Activated CD8-positive, alpha-beta memory T cell treated with anti-CD3 and anti-CD28 coated beads for 4 hours (primary cell): ENCODE results near the gene HBEGF.

Experiments used
- DNase-seq, 2 donors: peaks; one replicate each; pipeline ENCODE4 v3.0.0-alpha.2; 2020; ENCODE audit warnings: low read depth in 2 of 2

The HBEGF gene

DNA sequence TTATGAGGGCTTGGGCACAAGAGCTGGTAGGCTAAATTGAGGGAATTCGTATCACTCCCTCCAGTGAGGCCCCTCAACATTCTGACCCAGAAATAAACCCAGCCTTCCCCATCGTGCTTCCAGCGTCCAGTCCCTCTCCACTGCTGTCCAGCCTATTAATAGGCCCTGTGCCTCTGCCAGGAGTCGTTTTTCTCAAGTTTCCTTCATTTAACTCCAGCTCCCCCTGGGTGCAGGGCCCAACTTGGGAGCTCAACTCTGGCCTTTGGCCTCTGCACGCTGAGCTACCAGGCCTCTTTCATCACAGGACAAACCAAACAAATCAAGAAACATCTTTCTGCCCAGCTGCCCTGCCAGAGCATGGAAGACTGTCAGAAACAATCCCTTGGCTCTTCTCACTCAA lies 10.0 kb downstream of the HBEGF start:
- no peak for DNase-seq

GRCh38 chr5:140331638-140332037 lies 14.8 kb downstream of the HBEGF start:
- DNase-seq, result no peak

- DNase-seq, result no peak
These were observed 16.5 kb downstream of the HBEGF start for GRCh38 chr5:140329739-140330481.

- no peak for DNase-seq
These were observed 18.2 kb downstream of the HBEGF start for GRCh38 chr5:140328036-140328764.

DNA sequence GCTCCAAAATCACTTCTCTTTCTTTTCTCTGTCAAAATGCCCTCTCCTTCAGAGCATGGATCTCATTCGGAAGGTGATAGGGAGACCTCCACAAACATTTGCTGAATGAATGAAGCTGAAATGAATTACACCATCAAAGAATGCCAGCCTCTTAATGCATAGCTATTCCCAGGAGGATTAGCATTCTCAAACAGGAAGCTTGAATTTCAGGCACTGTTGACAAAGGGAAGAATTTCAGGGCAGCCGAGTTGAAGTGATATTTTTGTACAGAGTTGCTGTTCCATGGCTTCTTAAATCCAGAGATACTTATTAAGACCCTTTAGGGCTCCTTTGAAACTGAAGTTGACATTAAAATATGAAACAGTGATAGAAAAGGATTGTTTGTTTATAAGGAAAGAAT lies 18.8 kb downstream of the HBEGF start:
- DNase-seq, result no peak

DNA sequence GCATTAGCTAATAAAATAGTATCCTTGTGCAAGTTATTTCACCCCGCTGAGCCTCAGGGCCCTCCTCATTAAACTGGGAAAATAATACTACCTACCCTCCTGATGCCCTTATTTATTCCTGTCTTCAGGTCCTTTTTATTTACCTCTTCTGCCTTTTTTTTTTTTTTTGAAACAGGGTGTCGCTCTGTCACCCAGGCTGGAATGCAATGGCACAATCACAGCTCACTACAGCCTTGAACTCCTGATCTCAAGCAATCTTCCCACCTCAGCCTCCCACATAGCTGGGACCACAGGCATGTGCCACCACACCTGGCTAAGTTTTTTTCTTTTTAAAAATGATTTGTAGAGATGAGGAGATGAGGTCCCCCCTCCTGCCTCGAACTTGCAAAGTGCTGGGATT lies 20.9 kb downstream of the HBEGF start:
- no peak for DNase-seq

GRCh38 chr5:140324617-140325241 lies 21.7 kb downstream of the HBEGF start:
- no peak for DNase-seq

GRCh38 chr5:140324041-140324600 lies 22.3 kb downstream of the HBEGF start:
- DNase-seq, result no peak

- DNase-seq, result no peak
These were observed 23.4 kb downstream of the HBEGF start for GRCh38 chr5:140322751-140323731.

DNA sequence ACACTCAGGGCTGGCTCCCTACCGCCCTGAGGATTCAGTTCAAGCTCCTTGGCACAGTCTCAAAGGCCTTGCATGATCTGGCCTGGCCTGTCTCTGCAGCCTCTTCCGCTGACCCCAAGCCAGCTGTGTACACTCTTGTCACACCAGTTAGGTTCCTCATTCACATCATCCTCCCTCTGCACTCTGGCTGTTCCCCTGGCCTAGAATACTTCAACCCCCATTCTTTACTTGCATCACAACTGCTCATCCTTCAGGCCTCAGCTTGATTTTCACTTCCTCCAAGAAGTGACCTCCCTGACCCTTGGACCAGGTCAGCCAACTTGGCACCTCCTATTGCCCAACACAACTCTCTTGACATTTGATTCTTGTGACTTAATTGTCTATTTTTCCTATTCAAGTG lies 24.6 kb downstream of the HBEGF start:
- DNase-seq, result no peak

DNA sequence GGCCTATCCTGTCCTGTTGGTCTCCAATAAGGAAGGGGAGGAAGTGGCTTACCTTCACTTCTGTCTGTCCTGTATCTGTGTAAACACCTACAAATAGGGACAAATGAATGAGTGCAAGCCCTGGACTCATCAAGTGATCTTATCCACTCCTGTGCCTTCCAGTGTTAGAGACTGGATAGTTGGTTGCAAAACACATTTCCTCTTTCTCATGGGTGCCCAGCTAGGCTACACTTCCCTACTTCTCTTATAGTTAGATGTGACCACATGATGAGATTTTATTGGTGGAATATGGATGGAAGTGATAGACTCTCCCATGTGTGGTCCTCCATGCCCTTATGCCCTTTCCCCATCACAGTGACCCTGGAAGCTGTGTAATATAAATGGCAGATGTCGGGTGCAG lies 26.6 kb downstream of the HBEGF start:
- DNase-seq, result no peak

DNA sequence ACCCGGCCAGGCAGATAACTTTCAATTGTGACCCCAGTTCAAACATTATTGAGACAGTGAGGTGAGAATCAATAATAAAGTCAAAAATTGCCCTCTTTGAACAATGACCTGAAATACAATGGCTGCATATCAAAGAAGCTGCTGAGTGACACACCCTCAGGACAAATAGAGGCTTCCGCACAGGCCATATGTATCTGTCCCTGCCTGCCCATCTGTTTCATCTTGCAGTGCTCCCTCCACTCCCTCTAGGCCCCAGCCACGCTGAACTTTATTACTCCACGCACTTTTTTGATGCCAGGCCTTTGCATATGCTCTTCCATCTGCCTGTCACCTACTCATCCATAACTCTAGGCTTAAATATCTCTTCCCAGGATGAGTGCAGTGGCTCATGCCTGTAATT lies 27.6 kb downstream of the HBEGF start:
- DNase-seq, result no peak

- DNase-seq, result no peak
These were observed 28.5 kb downstream of the HBEGF start for GRCh38 chr5:140317859-140318258.

DNA sequence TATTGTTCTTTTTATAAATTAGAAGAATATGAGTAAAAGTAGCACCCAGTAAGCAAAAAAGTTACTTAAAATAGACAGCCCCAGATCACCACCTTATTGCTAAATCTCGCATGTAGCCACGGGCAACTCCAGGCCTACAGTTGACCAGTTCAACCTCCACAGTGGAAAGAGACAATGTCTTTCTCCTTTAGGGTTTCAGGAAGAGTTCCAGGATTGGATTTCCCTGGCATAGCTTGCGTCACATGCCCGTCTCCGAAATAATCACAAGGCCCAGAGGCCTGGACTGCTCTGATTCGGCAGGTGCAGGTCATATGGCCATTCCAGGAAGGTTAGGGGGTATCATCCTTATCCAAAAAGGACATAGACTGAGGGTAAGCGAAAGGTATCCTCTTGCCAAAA lies 33.6 kb downstream of the HBEGF start:
- no peak for DNase-seq

DNA sequence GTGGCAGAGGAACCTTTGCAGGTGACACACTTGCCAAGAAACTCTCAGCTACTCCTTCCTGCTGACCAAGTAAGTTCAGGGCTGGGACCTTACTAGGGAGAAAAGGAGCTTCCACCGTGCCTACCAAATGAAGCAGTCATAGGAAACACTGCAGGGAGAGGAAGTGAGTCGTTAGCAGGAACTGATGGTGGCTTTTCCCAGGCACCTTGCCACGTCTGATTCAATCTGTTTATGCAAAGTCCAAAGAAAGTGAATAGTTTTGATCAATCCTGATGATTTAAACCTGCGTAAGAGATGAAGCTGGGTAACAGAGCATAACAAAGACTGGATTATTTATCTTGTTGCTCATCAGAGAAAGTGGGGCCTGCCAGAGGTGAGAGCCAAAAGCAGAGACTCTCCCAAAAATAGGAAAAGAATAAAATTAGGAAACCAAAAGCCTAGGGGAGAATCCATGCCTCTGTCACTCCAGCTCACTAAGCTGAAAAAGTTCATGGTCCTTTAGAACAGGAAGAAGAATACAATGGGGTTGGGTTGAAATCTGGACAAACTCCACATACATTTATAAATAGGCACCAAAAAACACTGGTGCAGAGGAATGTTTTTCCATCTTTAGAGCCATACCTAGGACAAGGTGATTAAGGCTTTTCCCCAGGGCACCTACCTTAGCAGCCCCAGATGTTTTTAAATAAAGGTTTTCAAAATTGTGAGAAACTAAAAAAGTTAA lies 34.2 kb downstream of the HBEGF start:
- DNase-seq, result no peak

DNA sequence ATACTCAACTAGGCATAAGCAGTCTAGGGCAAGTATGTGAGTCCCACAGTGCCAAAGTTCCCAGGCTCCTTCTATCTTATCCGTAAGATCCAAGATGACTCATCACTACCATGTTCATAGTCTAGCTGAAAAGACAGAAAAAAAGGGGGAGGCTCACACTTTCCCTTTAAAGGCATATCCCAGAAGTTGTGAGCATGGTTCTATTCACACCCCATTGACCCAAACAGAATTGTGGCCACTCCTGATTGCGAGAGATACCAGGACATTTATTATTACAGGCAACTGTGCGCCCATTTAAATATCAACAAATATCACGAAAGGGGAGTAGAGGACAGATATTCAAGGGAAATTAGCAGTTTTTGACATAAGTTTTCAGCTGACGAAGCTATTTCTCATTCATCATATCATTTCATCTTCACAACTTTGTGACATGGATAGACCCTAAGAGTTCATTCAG lies 35.4 kb downstream of the HBEGF start:
- DNase-seq, result no peak

DNA sequence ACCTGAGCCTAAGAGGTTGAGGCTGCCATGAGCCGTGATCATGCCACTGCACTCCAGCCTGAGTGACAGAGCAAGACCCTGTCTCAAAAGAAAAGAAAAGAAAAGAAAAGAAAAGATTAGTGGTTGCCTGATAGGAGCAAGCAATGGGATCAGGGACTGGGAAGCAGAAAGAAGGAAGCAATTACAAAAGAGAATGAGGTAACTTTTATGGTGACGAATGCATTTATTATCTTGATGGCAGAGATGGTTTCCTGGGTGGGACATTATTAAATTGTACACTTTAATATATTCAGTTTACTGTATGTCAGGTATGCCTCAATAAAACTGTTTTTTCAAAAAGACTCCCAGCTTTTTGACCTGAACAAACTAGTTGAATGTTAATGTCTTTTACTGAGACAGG lies 36.0 kb downstream of the HBEGF start:
- no peak for DNase-seq

DNA sequence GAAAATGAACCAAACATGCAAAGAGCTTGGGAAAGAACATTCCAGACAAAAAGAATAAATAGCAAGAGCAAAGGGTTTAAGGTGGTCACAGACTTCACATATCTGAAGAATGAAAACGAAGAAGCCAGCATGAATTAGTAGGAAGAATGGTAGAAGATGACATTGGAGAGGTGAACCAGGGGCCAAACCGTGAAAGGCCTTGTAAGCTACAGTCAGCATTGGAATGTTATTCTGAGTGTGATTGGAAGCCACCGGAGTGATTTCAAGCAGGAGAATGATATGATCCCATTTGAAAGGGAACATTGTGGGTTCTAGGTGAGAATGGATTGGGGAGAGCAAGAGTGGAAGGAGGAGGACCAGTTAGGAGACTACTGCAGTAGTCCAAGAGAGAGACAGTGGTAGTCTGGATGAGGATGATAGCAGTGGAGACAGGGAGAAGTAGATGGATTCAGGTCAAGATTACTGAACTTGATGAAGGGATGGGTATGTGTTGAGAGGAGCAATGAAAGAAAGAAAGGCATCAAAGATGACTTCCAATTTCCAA lies 36.6 kb downstream of the HBEGF start:
- no peak for DNase-seq

DNA sequence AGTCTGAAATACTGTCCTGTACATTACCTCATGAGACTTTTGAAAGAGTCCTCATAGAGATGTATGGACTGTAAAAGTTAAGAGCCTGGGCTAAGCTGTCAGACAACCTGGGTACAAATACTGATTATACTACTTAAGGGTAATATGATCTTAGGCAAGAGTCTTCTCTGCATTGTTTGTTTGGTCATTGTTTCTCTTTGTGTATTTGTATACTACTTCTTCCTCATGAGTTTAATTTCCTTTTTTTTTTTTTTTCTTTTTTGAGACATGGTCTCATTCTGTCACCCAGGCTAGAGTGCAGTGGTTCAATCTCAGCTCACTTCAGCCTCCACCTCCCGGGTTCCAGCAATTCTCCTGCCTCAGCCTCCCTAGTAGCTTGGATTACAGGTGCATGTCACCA lies 40.9 kb downstream of the HBEGF start:
- DNase-seq, result no peak

GRCh38 chr5:140303966-140304365 lies 42.4 kb downstream of the HBEGF start:
- no peak for DNase-seq
